IMR-90 (cell line): ENCODE measurements around the gene PPP1R3E. TPM values are rescaled to one million over a fixed set of nuclear protein-coding genes. Genes with fewer than 3 reads are reported as not detected.
A peak's percentile ranks its signal among the peaks of the same experiment; 100 is the strongest.

Source experiments
- CTCF ChIP-seq: conservative IDR thresholded peaks from 2 replicates; pipeline ENCODE4 v1.5.1; 2012; ENCODE audit warnings: mild to moderate bottlenecking, low read depth, low read length, improper control_type of control experiment
- RCOR1 ChIP-seq: IDR thresholded peaks from 2 replicates; pipeline ENCODE4 v1.6.1; 2012; ENCODE audit warnings: mild to moderate bottlenecking, low read length, improper control_type of control experiment; ENCODE audit not compliant: insufficient replicate concordance
- polyA plus RNA-seq, 3 experiments: library from polyadenylated mRNA; depleted of rRNA; stranded (reverse); fragments of >200 nt; gene quantifications; 2 replicates each; pipeline ENCODE4 v1.2.3, GENCODE V29; 2012; ENCODE audit warnings: low replicate concordance in 1 of 3
- total RNA-seq: library from RNA; depleted of rRNA; stranded (reverse); fragments of >200 nt; gene quantifications from 2 replicates; pipeline ENCODE4 v1.2.3, GENCODE V29; 2012

Gene PPP1R3E
- total and polyA plus RNA-seq, 2 of the 4 experiments (the other 2 are of a cell fraction): 1.3 to 3.5 TPM

- TF ChIP-seq CTCF: peak; percentile 88
- TF ChIP-seq RCOR1: peak; percentile 4
Measured at GRCh38 chr14:23301288-23301968, 1.2 kb downstream of the PPP1R3E start (continued).
